Panc1 (cell line): ENCODE data around the gene PORCN. TPM values are rescaled to one million over a fixed set of nuclear protein-coding genes. Genes with fewer than 3 reads are reported as not detected.

Experiments
- ATAC-seq: fragments of 200-7000 bp; cut with Tn5 transposase; 2 replicates; pipeline ENCODE4 v1.9.1; 2020; ENCODE audit warnings: mild to moderate bottlenecking, moderate library complexity
- BruUV-seq: library from RNA; stranded (reverse); fragments of 400-500 nt; replicated peaks from 2 replicates; lab custom pipeline; 2021; lab: Mats Ljungman, UMichigan
- CTCF ChIA-PET: fragments of 300-600 bp; sonication (Branson Sonifier 250); formaldehyde crosslinking; loops from one replicate; lab custom pipeline; 2022; ENCODE audit warnings: antibody characterized with exemption; lab: Charles Lee
- POLR2A ChIA-PET: fragments of 300-600 bp; sonication (Branson Sonifier 250); formaldehyde crosslinking; loops from one replicate; lab custom pipeline; 2022; ENCODE audit warnings: antibody characterized with exemption; lab: Charles Lee
- DNase-seq: peaks from one replicate; pipeline ENCODE4 v3.0.0-alpha.2; 2010; ENCODE audit warnings: low read depth, low spot score
- H3K27ac ChIP-seq: 2 replicates; pipeline ENCODE4 v1.5.1; 2011; ENCODE audit warnings: mild to moderate bottlenecking, low read length, inconsistent platforms
- H3K27me3 ChIP-seq: fragments of 200-500 bp; sonication (Bioruptor generic); 2 replicates; pipeline ENCODE4 v1.6.0; 2014; ENCODE audit warnings: low read length, inconsistent platforms; ENCODE audit not compliant: control insufficient read depth, insufficient read depth
- H3K36me3 ChIP-seq: fragments of 200-500 bp; sonication (Bioruptor generic); 2 replicates; pipeline ENCODE4 v1.5.1; 2014; ENCODE audit warnings: inconsistent platforms, mild to moderate bottlenecking, low read length, moderate library complexity; ENCODE audit not compliant: control insufficient read depth, insufficient read depth
- H3K4me1 ChIP-seq: 2 replicates; pipeline ENCODE4 v1.5.1; 2011; ENCODE audit warnings: inconsistent platforms, mild to moderate bottlenecking, low read length, moderate library complexity; ENCODE audit not compliant: control insufficient read depth, insufficient read depth
- H3K4me3 ChIP-seq, 2 experiments: 2 replicates each; pipeline ENCODE4 v1.5.1; 2011 to 2012; ENCODE audit warnings: low read depth in 2 of 2, low read length in 2 of 2, mild to moderate bottlenecking in 2 of 2, inconsistent platforms in 1 of 2, moderate library complexity in 1 of 2
- H3K9me3 ChIP-seq: fragments of 200-500 bp; sonication (Bioruptor generic); 2 replicates; pipeline ENCODE4 v1.5.1; 2014; ENCODE audit warnings: low read depth, mild to moderate bottlenecking, inconsistent platforms, low read length, moderate library complexity; ENCODE audit not compliant: control insufficient read depth, insufficient read depth
- POLR2AphosphoS5 ChIP-seq: IDR thresholded peaks from 2 replicates; pipeline ENCODE4 v1.6.1; 2012; ENCODE audit warnings: mild to moderate bottlenecking, low read depth, low read length, moderate library complexity
- SIN3A ChIP-seq: IDR thresholded peaks from 2 replicates; pipeline ENCODE4 v1.6.1; 2012; ENCODE audit warnings: low read depth, mild to moderate bottlenecking, low read length, moderate library complexity, borderline replicate concordance; ENCODE audit not compliant: insufficient read depth
- TCF7L2 ChIP-seq: IDR thresholded peaks from 2 replicates; pipeline ENCODE4 v1.6.1; 2011; ENCODE audit warnings: mild to moderate bottlenecking, low read depth, low read length, inconsistent platforms
- in situ Hi-C: cut with HindIII; loops from 2 replicates; pipeline ENCODE4 v1.10.0; 2016; ENCODE audit warnings: low sequenced_read_pairs, low pct_unique_long_range_greater_than_20kb
- intact Hi-C: fragments of 100-400 bp; cut with micrococcal nuclease; formaldehyde crosslinking; loops from one replicate; pipeline ENCODE4 v1.10.0; 2022; ENCODE audit not compliant: unreplicated experiment
- total RNA-seq: library from RNA; stranded (reverse); gene quantifications from one replicate; pipeline ENCODE4 v1.2.1, GENCODE V29; 2021; ENCODE audit not compliant: unreplicated experiment
- TF ChIP-seq, protein P1 (sequence below): fragments of 450-650 bp; IDR thresholded peaks from 2 replicates; pipeline ENCODE4 v1.5.1; 2017; ENCODE audit warnings: mild to moderate bottlenecking
- TF ChIP-seq, protein P2 (sequence below), 2 experiments: IDR thresholded peaks; 2 replicates each; pipeline ENCODE4 v1.6.1; 2011 to 2012; ENCODE audit warnings: low read depth in 2 of 2, control low read depth in 1 of 2, low read length in 1 of 2, mild to moderate bottlenecking in 1 of 2, moderate library complexity in 1 of 2; ENCODE audit not compliant: insufficient read depth in 1 of 2

The PORCN gene
- total RNA-seq, 1 experiment from 2014 or later = 8.6 TPM

DNA sequence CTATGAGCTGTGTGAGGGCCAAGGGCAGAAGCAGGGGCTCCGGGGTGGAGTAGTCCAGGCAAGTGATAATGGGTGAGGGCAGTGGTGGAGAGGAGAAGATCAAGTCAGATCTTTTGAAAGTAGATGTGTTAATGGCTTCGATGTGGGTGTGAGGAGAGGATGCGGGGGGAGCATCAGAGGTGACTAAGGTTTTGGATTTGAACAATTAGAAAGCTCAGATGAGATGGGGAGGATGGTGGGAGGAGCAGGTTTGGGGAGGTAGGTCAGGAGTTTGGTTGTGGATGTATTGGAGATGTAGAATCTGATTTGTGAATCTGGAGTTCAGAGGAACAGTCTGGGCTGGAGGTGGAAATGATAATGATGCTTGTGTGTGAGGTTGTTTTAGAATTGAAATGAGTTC lies 28.2 kb upstream of the PORCN start:
- H3K9me3 ChIP-seq = no peaks in the 10 kb centered on the region
- H3K27me3 ChIP-seq = no peaks in the 10 kb centered on the region
- intact Hi-C loops (no loop called here), in situ Hi-C loops (no loop called here)
- TF ChIP-seq TCF7L2 = no peak
- peaks cover 5% of the 10 kb centered on the region for H3K4me1 ChIP-seq
- no TSS peak for BruUV-seq
- CTCF ChIA-PET = no interaction called here
- DNase-seq = no peak
- H3K27ac ChIP-seq = no peak overlapping the region
- H3K4me3 ChIP-seq = no peak overlapping the region
- ATAC-seq = no peak
- peaks cover 5% of the 10 kb centered on the region for H3K36me3 ChIP-seq
- POLR2A ChIA-PET = no interaction called here

DNA sequence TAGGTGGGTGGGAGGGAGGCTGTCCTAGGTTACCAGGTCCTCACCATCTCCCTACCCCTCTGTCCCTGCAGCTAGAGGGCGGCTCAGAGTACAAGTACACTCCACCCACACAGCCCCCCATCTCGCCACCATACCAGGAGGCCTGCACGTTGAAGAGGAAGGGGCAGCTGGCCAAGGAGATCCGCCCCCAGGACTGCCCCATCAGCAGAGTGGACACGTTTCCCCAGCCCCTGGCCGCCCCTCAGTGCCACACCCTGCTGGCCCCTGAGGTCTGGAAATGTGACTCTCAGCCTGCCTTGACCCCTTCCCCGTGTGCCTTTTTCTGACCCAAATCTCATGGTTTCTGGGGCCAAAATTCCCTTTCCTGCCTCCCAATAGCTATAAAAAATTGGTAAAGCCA lies 26.3 kb upstream of the PORCN start:
- ChIA-PET CTCF (no interaction called here), POLR2A (no interaction called here)
- H3K4me1 ChIP-seq = no peaks in the 10 kb centered on the region; the same call in 1 of the 2 replicates
- H3K9me3 ChIP-seq = no peaks in the 10 kb centered on the region
- BruUV-seq = no TSS peak
- no peak for ATAC-seq
- no peak for DNase-seq
- H3K36me3 ChIP-seq = peaks cover 5% of the 10 kb centered on the region
- no peak overlapping the region for H3K27ac ChIP-seq
- no peak for TF ChIP-seq SIN3A
- no peak for TF ChIP-seq POLR2AphosphoS5
- TF ChIP-seq, protein P1, sequence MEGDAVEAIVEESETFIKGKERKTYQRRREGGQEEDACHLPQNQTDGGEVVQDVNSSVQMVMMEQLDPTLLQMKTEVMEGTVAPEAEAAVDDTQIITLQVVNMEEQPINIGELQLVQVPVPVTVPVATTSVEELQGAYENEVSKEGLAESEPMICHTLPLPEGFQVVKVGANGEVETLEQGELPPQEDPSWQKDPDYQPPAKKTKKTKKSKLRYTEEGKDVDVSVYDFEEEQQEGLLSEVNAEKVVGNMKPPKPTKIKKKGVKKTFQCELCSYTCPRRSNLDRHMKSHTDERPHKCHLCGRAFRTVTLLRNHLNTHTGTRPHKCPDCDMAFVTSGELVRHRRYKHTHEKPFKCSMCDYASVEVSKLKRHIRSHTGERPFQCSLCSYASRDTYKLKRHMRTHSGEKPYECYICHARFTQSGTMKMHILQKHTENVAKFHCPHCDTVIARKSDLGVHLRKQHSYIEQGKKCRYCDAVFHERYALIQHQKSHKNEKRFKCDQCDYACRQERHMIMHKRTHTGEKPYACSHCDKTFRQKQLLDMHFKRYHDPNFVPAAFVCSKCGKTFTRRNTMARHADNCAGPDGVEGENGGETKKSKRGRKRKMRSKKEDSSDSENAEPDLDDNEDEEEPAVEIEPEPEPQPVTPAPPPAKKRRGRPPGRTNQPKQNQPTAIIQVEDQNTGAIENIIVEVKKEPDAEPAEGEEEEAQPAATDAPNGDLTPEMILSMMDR = no peak
- TF ChIP-seq, protein P2, sequence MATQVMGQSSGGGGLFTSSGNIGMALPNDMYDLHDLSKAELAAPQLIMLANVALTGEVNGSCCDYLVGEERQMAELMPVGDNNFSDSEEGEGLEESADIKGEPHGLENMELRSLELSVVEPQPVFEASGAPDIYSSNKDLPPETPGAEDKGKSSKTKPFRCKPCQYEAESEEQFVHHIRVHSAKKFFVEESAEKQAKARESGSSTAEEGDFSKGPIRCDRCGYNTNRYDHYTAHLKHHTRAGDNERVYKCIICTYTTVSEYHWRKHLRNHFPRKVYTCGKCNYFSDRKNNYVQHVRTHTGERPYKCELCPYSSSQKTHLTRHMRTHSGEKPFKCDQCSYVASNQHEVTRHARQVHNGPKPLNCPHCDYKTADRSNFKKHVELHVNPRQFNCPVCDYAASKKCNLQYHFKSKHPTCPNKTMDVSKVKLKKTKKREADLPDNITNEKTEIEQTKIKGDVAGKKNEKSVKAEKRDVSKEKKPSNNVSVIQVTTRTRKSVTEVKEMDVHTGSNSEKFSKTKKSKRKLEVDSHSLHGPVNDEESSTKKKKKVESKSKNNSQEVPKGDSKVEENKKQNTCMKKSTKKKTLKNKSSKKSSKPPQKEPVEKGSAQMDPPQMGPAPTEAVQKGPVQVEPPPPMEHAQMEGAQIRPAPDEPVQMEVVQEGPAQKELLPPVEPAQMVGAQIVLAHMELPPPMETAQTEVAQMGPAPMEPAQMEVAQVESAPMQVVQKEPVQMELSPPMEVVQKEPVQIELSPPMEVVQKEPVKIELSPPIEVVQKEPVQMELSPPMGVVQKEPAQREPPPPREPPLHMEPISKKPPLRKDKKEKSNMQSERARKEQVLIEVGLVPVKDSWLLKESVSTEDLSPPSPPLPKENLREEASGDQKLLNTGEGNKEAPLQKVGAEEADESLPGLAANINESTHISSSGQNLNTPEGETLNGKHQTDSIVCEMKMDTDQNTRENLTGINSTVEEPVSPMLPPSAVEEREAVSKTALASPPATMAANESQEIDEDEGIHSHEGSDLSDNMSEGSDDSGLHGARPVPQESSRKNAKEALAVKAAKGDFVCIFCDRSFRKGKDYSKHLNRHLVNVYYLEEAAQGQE (IDR thresholded peaks at IDR 0.05; ENCODE audit: insufficient read depth in 1 of 2, low read depth in 2 of 2, low read length in 1 of 2) = no peak
- TF ChIP-seq TCF7L2 = no peak
- H3K27me3 ChIP-seq = no peaks in the 10 kb centered on the region
- intact Hi-C loops (no loop called here), in situ Hi-C loops (no loop called here)
- H3K4me3 ChIP-seq = no peak overlapping the region

DNA sequence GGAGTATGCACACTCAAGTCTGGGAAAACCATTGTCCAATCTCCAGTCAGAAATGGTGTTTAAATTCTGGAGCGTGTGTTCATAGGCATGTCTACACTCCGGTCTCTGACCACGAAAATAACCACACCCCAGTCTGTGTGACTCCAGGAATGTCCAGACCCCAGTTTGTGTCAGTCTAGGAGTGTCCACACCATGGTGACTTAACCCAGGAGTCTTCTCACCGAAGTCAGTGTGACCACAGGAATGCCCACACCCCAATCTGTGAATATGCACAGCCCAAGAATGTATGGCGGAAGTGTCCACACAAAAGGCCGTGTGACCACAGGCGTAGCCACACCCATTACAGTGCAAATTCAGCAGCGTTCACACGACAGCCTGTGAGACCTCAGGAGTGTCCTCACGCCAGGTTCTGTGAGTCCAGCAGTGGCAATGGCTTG lies 21.4 kb upstream of the PORCN start:
- ChIA-PET CTCF (no interaction called here), POLR2A (interaction anchor here (0.6 kb wide), 1 partner anchor 712 kb away, joined by 4 read pairs; no protein-coding TSS in a partner anchor)
- H3K36me3 ChIP-seq = peaks cover 5% of the 10 kb centered on the region
- H3K27ac ChIP-seq = no peak overlapping the region
- no peaks in the 10 kb centered on the region for H3K9me3 ChIP-seq
- H3K4me3 ChIP-seq = no peak overlapping the region
- intact Hi-C loops (no loop called here), in situ Hi-C loops (no loop called here)
- DNase-seq (no peak), ATAC-seq (0 out of 2 replicates have a peak, but pooled peaks have one; percentile 27)
- TF ChIP-seq, protein P1 = no peak
- TF ChIP-seq, protein P2 (IDR thresholded peaks at IDR 0.05; ENCODE audit: insufficient read depth in 1 of 2, low read depth in 2 of 2, low read length in 1 of 2) = no peak
- TF ChIP-seq POLR2AphosphoS5 = no peak
- no peak for TF ChIP-seq TCF7L2
- TF ChIP-seq SIN3A = no peak
- no TSS peak for BruUV-seq
- H3K27me3 ChIP-seq = no peaks in the 10 kb centered on the region
- H3K4me1 ChIP-seq = no peaks in the 10 kb centered on the region
